Sigmoid colon (tissue), 4 donors: ENCODE results near the gene PBLD.

Source experiments
- EP300 ChIP-seq, 4 donors: sonication (generic); formaldehyde crosslinking; IDR thresholded peaks; one replicate each; pipeline ENCODE4 v1.6.1; 2017; ENCODE audit warnings: antibody characterized with exemption in 4 of 4
- POLR2A ChIP-seq, 2 donors: fragments of 450-650 bp; IDR thresholded peaks; one replicate each; pipeline ENCODE4 v1.6.1; 2016; ENCODE audit warnings: antibody characterized with exemption in 2 of 2, mild to moderate bottlenecking in 2 of 2, moderate library complexity in 2 of 2
- POLR2AphosphoS5 ChIP-seq, 4 donors: sonication (generic); formaldehyde crosslinking; IDR thresholded peaks; one replicate each; pipeline ENCODE4 v1.6.1; 2017; ENCODE audit warnings: antibody characterized with exemption in 4 of 4
- TF ChIP-seq, protein P1 (sequence below), 4 experiments: fragments of 450-650 bp in 3 of 4; fragments of 200-600 bp in 1 of 4; IDR thresholded peaks; one replicate each; pipeline ENCODE4 v1.5.1; 2016 to 2019; ENCODE audit warnings: antibody characterized with exemption in 4 of 4, mild to moderate bottlenecking in 3 of 4, moderate library complexity in 2 of 4

DNA sequence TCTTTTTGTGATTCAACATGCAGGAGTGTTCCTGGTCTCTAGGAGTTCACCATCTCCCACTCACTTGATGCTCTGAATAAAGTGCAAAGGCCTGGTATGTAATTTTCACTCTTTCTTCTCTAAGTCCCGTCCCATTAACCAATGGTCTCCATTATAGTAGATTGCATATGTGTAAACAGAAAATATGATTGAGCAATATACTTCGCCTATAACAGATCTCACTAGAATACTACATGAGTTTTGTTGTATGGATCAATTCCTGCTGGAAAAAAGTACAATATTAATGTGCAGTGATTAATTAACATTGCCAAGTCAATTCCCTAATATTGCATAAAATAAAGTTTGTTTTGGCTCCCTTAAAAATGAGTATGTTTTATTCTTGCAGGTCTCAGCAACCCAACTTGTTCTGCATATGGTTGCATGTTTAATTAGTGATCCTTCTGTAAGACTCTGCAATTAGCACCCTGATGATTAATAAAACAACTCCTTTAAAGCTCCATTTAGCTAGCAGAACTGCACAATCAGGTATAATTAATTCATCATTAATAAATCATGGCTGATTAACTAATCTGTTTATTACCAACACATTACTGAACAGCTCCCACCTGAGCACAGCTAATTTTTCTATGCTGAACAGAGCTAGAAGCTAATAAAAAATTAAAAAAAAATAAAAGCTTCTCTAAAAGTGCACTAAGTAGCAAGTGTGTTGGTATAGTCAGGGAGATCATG lies 63.0 kb downstream of the PBLD start:
- TF ChIP-seq, protein P1, sequence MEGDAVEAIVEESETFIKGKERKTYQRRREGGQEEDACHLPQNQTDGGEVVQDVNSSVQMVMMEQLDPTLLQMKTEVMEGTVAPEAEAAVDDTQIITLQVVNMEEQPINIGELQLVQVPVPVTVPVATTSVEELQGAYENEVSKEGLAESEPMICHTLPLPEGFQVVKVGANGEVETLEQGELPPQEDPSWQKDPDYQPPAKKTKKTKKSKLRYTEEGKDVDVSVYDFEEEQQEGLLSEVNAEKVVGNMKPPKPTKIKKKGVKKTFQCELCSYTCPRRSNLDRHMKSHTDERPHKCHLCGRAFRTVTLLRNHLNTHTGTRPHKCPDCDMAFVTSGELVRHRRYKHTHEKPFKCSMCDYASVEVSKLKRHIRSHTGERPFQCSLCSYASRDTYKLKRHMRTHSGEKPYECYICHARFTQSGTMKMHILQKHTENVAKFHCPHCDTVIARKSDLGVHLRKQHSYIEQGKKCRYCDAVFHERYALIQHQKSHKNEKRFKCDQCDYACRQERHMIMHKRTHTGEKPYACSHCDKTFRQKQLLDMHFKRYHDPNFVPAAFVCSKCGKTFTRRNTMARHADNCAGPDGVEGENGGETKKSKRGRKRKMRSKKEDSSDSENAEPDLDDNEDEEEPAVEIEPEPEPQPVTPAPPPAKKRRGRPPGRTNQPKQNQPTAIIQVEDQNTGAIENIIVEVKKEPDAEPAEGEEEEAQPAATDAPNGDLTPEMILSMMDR (IDR thresholded peaks at IDR 0.05): no peak
- TF ChIP-seq POLR2A (IDR thresholded peaks at IDR 0.05) (no peak), POLR2AphosphoS5 (IDR thresholded peaks at IDR 0.05) (no peak), EP300 (IDR thresholded peaks at IDR 0.05) (no peak)
